Activated naive CD8-positive, alpha-beta T cell treated with anti-CD3 and anti-CD28 coated beads, Interleukin-2, amount 50 U/mL, for 24 hours (primary cell): Measurements from ENCODE around the gene SEMA4D.

Experiments used
- ATAC-seq: fragments of 150-1000 bp; cut with Tn5 transposase; one replicate; pipeline ENCODE4 v1.10.0; 2021
- DNase-seq: peaks from one replicate; pipeline ENCODE4 v3.0.0; 2021
- H3K27ac Mint-ChIP-seq: one replicate; pipeline ENCODE4 v1.8.0; 2021; ENCODE audit warnings: mild to moderate bottlenecking, mixed read lengths
- H3K27me3 Mint-ChIP-seq: one replicate; pipeline ENCODE4 v1.8.0; 2021; ENCODE audit warnings: mixed read lengths
- H3K36me3 Mint-ChIP-seq: one replicate; pipeline ENCODE4 v1.8.0; 2021; ENCODE audit warnings: low read depth, mixed read lengths
- H3K4me1 Mint-ChIP-seq: one replicate; pipeline ENCODE4 v1.8.0; 2021; ENCODE audit warnings: mixed read lengths
- H3K4me3 Mint-ChIP-seq: one replicate; pipeline ENCODE4 v1.8.0; 2021; ENCODE audit warnings: mild to moderate bottlenecking, moderate library complexity, mixed read lengths
- H3K9me3 Mint-ChIP-seq: one replicate; pipeline ENCODE4 v1.8.0; 2021; ENCODE audit warnings: mixed read lengths

Gene SEMA4D

DNA sequence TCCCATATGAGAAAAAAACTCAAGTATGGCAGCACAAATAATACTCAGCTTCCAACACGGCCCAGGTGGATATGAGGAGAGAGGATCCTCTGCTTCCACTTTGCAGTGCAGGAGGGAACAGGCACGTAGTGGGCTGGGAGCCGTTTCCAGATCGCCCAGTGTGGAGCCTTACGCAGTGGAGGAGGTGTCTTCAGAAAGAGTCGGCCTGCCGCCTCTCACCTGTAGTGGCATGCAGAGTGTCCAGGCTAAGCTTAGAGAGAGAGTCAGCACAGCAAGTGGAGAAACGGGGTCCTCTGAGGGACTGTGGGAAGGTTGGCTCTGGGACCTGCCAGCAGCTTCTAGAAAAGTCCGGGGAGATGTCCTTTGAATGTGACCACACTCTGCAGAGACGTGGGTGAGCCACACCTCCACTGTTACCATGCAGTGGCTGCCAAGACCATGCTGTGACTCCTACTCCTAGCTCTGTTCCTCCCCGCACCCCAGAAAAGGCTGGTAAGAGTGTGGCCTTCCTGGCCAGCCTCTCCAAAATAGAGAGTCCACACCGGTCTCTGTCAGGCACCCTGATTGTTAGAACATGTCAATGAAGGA, 3.5 kb upstream of the SEMA4D start:
- Mint-ChIP-seq H3K4me1 (peaks cover 62% of the 10 kb centered on the region), H3K27ac (peak overlapping the region; percentile 89), H3K9me3 (no peaks in the 10 kb centered on the region), H3K36me3 (peaks cover 6% of the 10 kb centered on the region), H3K27me3 (no peaks in the 10 kb centered on the region), H3K4me3 (no peak overlapping the region)
- DNase-seq, result no peak
- no peak for ATAC-seq

- H3K27ac Mint-ChIP-seq, result no peak overlapping the region
- DNase-seq (no peak), ATAC-seq (no peak)
- H3K4me3 Mint-ChIP-seq, result no peak overlapping the region
- no peaks in the 10 kb centered on the region for H3K27me3 Mint-ChIP-seq
- no peaks in the 10 kb centered on the region for H3K9me3 Mint-ChIP-seq
- H3K36me3 Mint-ChIP-seq, result peaks cover 6% of the 10 kb centered on the region
- peaks cover 67% of the 10 kb centered on the region for H3K4me1 Mint-ChIP-seq
Measured at GRCh38 chr9:89500008-89500407, 2.1 kb upstream of the SEMA4D start.

DNA sequence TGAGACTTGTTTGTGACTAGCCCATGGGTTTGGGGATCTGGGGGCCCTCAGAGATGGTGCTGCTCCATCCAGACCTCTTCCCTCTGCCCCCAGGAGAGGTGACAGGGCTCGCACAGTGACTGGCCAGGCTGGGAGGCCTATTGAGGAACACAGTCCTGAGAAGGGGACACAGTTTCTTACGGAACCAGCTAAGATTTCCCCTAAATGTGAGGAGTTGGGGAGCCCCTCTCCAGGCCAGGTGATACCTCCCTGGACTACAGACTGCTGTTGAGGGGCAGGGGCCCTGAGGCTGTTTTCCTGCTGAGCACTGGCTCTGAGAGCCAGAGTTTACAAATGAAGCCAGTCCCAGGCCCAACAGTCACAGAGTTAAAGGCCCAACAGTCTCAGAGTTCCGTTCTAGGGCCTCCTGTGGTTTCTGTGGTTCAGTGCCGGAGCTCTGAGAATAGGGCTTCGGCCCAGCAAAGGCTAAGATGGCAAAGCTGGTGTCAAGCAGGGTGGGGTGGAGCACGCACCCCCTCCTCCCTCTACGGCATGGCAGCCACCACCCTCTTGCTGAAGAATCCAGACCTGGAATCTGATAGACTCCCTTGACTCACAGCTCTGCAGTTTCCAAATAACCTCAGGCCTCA, 1.1 kb upstream of the SEMA4D start:
- Mint-ChIP-seq H3K36me3 (peaks cover 14% of the 10 kb centered on the region), H3K27ac (peak overlapping the region; percentile 87), H3K9me3 (no peaks in the 10 kb centered on the region), H3K4me3 (peak overlapping the region; percentile 78), H3K27me3 (no peaks in the 10 kb centered on the region), H3K4me1 (peaks cover 78% of the 10 kb centered on the region)
- ATAC-seq, result peak; percentile 31
- DNase-seq, result no peak

- Mint-ChIP-seq H3K4me1 (peaks cover 79% of the 10 kb centered on the region), H3K27ac (peak overlapping the region; percentile 93), H3K27me3 (no peaks in the 10 kb centered on the region), H3K4me3 (peak overlapping the region; percentile 96), H3K36me3 (peaks cover 18% of the 10 kb centered on the region), H3K9me3 (no peaks in the 10 kb centered on the region)
- ATAC-seq (no peak), DNase-seq (peak; percentile 21)
Measured at GRCh38 chr9:89497257-89497963, 503 bp downstream of the SEMA4D start.

GRCh38 chr9:89496645-89497256, 1.2 kb downstream of the SEMA4D start:
- Mint-ChIP-seq H3K4me1 (peaks cover 79% of the 10 kb centered on the region), H3K4me3 (peak overlapping the region; percentile 96), H3K27me3 (no peaks in the 10 kb centered on the region), H3K9me3 (no peaks in the 10 kb centered on the region), H3K36me3 (peaks cover 22% of the 10 kb centered on the region), H3K27ac (peak overlapping the region; percentile 93)
- ATAC-seq (peak; percentile 12), DNase-seq (peak; percentile 52)

DNA sequence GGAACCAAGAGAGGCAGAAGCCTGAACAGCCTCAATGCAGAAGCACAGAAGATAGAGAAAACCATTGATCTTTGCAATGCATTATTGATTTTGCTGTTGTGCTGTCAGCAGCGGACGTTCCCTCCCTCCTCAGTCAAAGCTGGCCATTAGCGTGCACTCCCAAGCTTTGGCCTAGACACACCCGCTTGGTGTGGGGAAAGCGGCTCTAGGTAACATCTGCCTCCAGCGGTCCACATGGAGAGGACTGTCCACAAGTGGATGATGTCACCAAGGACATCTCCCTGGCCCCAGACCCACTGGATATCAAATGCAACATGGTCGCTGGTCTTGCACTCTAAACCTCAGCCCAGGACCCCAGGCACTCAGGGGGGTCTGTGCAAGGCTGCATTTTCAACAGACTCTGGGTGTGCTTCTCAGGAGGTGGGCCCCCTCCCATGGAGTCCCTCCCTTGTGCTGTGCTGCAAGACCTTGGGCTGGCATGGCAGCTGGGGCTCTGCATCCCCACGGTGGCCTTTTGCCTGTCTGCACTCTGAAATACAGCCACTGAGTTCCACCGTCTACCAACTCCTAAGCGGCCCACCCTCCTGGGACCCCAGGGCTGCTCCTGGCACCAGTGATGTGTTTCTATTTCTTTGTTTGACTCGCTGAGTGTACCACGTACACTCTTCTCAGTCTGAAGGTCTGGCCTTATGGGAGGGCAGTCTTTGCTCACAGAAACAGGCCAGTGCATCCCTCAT, 1.9 kb downstream of the SEMA4D start:
- ATAC-seq, result no peak
- no peaks in the 10 kb centered on the region for H3K27me3 Mint-ChIP-seq
- no peaks in the 10 kb centered on the region for H3K9me3 Mint-ChIP-seq
- H3K27ac Mint-ChIP-seq, result peak overlapping the region; percentile 93
- peaks cover 24% of the 10 kb centered on the region for H3K36me3 Mint-ChIP-seq
- H3K4me3 Mint-ChIP-seq, result peak overlapping the region; percentile 96
- DNase-seq, result no peak
- peaks cover 79% of the 10 kb centered on the region for H3K4me1 Mint-ChIP-seq

DNA sequence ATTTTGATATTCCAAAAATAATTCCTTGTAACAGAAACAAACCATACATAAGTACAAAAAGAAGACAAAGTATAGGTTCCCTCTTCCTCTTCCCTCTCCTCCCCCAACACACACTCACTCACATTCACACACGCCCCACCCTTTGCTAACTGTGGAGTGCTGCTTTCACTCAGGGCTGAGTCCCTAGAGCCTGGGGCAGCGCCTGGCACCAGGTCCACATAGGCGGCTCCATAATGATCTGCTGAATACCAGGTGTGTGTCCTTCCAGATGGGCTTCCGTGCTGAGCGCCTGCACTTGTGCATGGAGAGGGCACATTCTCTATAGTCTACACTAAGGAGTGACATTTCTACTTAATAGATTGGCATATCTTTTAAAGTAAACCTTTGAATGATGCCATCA, 3.7 kb downstream of the SEMA4D start:
- peak overlapping the region; percentile 96 for H3K4me3 Mint-ChIP-seq
- ATAC-seq (no peak), DNase-seq (no peak)
- H3K27ac Mint-ChIP-seq, result peak overlapping the region; percentile 80
- H3K9me3 Mint-ChIP-seq, result no peaks in the 10 kb centered on the region
- peaks cover 84% of the 10 kb centered on the region for H3K4me1 Mint-ChIP-seq
- peaks cover 27% of the 10 kb centered on the region for H3K36me3 Mint-ChIP-seq
- no peaks in the 10 kb centered on the region for H3K27me3 Mint-ChIP-seq

DNA sequence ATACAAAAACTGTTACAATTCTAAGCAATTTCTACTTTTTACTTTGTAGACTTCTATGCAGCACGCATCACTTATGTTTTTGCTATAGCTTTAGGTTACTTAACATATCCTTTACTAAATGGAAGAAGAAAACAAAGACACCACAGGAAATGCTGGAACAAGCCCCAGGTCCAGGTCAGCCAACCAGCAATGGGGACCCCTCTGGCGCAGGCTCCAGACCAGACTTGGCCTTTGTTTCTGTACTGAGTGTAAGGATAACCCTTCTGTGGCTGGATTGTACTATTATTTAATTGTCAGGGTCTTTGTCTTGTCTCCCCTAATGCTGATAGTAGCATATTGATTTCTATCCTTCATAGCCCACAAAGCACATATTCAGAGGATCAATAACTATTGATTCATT, 4.2 kb downstream of the SEMA4D start:
- Mint-ChIP-seq H3K27ac (peak overlapping the region; percentile 80), H3K4me3 (peak overlapping the region; percentile 96), H3K4me1 (peaks cover 84% of the 10 kb centered on the region), H3K36me3 (peaks cover 33% of the 10 kb centered on the region), H3K9me3 (no peaks in the 10 kb centered on the region), H3K27me3 (no peaks in the 10 kb centered on the region)
- ATAC-seq (no peak), DNase-seq (no peak)

GRCh38 chr9:89493181-89493580, 4.7 kb downstream of the SEMA4D start:
- no peaks in the 10 kb centered on the region for H3K9me3 Mint-ChIP-seq
- H3K4me3 Mint-ChIP-seq, result peak overlapping the region; percentile 40
- peak overlapping the region; percentile 80 for H3K27ac Mint-ChIP-seq
- ATAC-seq (no peak), DNase-seq (no peak)
- peaks cover 35% of the 10 kb centered on the region for H3K36me3 Mint-ChIP-seq
- no peaks in the 10 kb centered on the region for H3K27me3 Mint-ChIP-seq
- H3K4me1 Mint-ChIP-seq, result peaks cover 84% of the 10 kb centered on the region

- H3K4me1 Mint-ChIP-seq, result peaks cover 88% of the 10 kb centered on the region
- no peaks in the 10 kb centered on the region for H3K9me3 Mint-ChIP-seq
- peak overlapping the region; percentile 44 for H3K4me3 Mint-ChIP-seq
- DNase-seq, result no peak
- peak overlapping the region; percentile 78 for H3K27ac Mint-ChIP-seq
- peaks cover 40% of the 10 kb centered on the region for H3K36me3 Mint-ChIP-seq
- ATAC-seq, result no peak
- no peaks in the 10 kb centered on the region for H3K27me3 Mint-ChIP-seq
Measured at GRCh38 chr9:89492586-89492985, 5.3 kb downstream of the SEMA4D start.

DNA sequence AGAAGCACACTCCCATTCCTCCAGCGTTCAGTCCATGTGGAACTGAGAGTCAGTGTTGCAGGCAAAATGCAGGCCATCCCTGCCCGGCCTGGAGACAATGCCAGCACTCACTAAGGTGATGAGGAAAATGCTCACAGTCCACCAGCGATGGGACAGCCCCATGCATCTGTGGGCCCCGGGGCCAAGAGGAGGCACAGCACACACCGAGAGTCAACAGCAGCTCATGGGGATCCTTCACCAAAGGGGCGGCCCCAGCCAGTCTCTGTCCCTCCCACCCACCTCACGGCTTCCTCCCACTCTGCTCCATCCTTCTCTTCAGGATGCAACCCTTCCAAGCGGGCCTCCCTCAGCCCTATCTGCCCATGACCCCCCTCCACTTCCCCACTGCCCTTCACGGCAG, 6.2 kb downstream of the SEMA4D start:
- DNase-seq (peak; percentile 58), ATAC-seq (peak; percentile 83)
- Mint-ChIP-seq H3K36me3 (peaks cover 38% of the 10 kb centered on the region), H3K27ac (peak overlapping the region; percentile 78), H3K4me1 (peaks cover 97% of the 10 kb centered on the region), H3K27me3 (no peaks in the 10 kb centered on the region), H3K9me3 (no peaks in the 10 kb centered on the region), H3K4me3 (peak overlapping the region; percentile 44)

DNA sequence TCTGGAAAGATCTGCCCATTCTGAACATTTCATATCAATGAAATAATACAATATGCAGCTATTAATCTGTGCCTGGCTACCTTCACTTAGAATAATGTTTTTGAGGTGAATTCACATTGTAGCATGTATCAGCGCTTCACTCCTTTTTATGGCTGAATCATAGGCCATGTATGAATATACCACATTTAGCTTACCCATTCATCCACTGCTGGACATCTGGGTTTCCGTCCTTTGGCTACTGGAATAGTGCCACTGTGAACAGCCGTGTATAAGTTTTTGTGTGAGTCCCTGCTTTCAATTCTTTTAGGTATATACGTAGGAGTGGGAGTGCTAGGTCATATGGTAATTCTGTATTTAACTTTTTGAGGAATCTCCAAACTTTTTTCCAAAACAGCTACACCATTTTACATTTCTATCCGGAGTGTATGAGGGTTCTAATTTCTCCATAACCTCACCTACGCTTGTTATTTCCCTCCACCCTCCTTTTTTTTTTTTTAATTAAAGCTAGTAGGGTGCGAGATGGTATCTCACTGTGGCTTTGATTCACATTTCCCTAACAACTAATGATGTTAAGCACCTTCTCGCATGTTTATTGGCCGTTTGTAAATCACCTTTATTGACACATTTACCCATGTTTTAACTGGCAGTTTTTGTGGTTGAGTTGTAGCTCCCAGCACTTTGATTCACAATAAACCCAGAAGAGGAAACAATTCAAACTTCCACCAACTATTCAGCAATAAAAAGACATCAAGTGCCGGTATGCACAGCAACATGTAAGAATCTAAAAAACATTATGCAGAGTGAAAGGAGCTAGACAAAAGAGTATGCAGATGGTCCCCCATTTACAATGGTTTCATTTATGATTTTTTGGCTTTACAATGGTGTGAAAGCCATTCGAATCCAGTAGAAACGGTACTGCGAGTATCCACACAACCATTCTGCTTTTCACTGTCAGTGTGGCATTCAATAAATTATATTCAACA, 8.1 kb downstream of the SEMA4D start:
- Mint-ChIP-seq H3K27me3 (no peaks in the 10 kb centered on the region), H3K9me3 (no peaks in the 10 kb centered on the region), H3K36me3 (peaks cover 45% of the 10 kb centered on the region), H3K27ac (peak overlapping the region; percentile 53), H3K4me3 (peak overlapping the region; percentile 59), H3K4me1 (peaks cover 98% of the 10 kb centered on the region)
- peak; percentile 7 for ATAC-seq
- DNase-seq, result no peak

GRCh38 chr9:89488936-89489335, 9.0 kb downstream of the SEMA4D start:
- no peak overlapping the region for H3K4me3 Mint-ChIP-seq

More at GRCh38 chr9:89488936-89489335, 9.0 kb downstream of the SEMA4D start:
- peaks cover 97% of the 10 kb centered on the region for H3K4me1 Mint-ChIP-seq
- peaks cover 43% of the 10 kb centered on the region for H3K36me3 Mint-ChIP-seq
- peak overlapping the region; percentile 53 for H3K27ac Mint-ChIP-seq
- no peaks in the 10 kb centered on the region for H3K9me3 Mint-ChIP-seq
- DNase-seq (no peak), ATAC-seq (no peak)
- no peaks in the 10 kb centered on the region for H3K27me3 Mint-ChIP-seq
